Cardiac muscle cell (in vitro differentiated cells and primary cell): Measurements from ENCODE around the gene OGDH. TPM values are rescaled to one million over a fixed set of nuclear protein-coding genes. Genes with fewer than 3 reads are reported as not detected.

ENCODE experiments used
- DNase-seq, 2 donors: peaks; one replicate each; pipeline versions ENCODE4 v3.0.0 to v3.0.0-alpha.2; 2010 to 2017; ENCODE audit warnings: low read depth in 1 of 2, low spot score in 1 of 2
- H3K27ac ChIP-seq: fragments of 200-600 bp; sonication (generic); 2 replicates; pipeline ENCODE4 v1.5.1; 2016
- H3K27me3 ChIP-seq: fragments of 200-600 bp; sonication (generic); 2 replicates; pipeline ENCODE4 v1.6.0; 2016; ENCODE audit warnings: control low read depth
- H3K36me3 ChIP-seq: fragments of 200-600 bp; sonication (generic); 2 replicates; pipeline ENCODE4 v1.5.1; 2016; ENCODE audit warnings: control low read depth
- H3K4me1 ChIP-seq: fragments of 200-600 bp; sonication (generic); 2 replicates; pipeline ENCODE4 v1.8.1; 2017; ENCODE audit warnings: low read depth, mild to moderate bottlenecking, mixed run types
- H3K4me3 ChIP-seq: fragments of 200-600 bp; sonication (generic); 2 replicates; pipeline ENCODE4 v1.5.1; 2016; ENCODE audit warnings: mild to moderate bottlenecking
- H3K9me3 ChIP-seq: fragments of 200-600 bp; sonication (generic); 2 replicates; pipeline ENCODE4 v1.5.1; 2017; ENCODE audit warnings: low read depth, mild to moderate bottlenecking, control low read depth
- CTCF ChIP-seq: IDR thresholded peaks from 2 replicates; pipeline ENCODE4 v1.5.1; 2012; ENCODE audit warnings: low read depth, mild to moderate bottlenecking, low read length
- polyA plus RNA-seq: library from polyadenylated mRNA; unstranded; fragments of >200 nt; fragmentation: Nextera tagmentation; extraction: Ambion mirVana; gene quantifications from 2 replicates; pipeline ENCODE4 v1.2.1, GENCODE V29; 2016
- total RNA-seq: library from RNA; depleted of rRNA; stranded (reverse); fragments of >200 nt; gene quantifications from 2 replicates; pipeline ENCODE4 v1.2.3, GENCODE V29; 2016

The OGDH gene
- total and polyA plus RNA-seq, 2 experiments from 2014 or later: 71.9 to 111 TPM

DNA sequence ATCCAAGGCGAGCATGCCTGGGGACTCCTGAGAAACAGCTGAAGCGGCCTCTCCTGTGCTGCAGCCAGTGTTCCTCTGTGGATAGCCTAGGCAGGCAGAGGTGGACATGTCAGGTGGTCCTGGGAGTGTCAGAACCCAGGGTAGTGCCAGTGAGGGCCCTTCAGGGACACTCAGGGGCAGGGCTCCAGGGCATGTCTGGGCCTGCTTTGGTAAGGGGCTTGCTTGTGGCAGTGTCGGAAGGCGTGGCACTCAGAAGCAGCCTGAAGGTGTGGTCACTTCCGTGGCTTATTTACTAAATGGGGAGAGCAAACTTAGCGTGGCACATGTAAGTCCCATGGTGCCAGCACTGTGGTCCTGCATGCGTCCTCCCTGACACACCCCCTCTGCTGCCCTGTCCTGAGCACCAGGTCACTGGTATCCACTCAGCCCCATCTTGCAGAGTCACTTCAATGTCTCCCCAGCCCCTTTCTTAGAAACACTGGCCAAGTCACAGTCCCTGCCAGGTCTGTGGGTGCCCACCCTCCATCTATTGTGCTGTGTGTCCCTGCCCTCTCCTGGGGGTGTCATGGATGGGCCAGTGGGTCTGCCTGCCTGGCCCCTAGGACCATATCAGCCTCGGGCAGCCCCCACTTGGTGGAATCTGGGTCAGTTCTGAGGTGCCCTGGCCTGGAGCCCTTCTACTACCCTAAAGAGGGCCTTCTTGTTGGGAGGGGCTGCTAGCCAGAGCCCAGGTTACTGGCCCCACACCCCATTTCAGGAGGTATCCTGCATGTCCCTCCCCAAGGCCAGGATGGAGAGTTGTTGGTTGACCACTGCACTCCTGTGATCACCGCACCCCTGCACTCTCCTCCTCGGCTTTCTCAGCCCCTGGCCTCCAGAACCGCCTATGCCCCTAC is 148.6 kb downstream of the OGDH start:
- no peak for TF ChIP-seq CTCF
- no peaks in the 10 kb centered on the region for H3K9me3 ChIP-seq
- no peaks in the 10 kb centered on the region for H3K27me3 ChIP-seq
- H3K36me3 ChIP-seq: peaks cover 3% of the 10 kb centered on the region
- H3K27ac ChIP-seq: peak overlapping the region; percentile 28
- no peak overlapping the region for H3K4me3 ChIP-seq
- no peak for DNase-seq
- H3K4me1 ChIP-seq: peaks cover 10% of the 10 kb centered on the region

DNA sequence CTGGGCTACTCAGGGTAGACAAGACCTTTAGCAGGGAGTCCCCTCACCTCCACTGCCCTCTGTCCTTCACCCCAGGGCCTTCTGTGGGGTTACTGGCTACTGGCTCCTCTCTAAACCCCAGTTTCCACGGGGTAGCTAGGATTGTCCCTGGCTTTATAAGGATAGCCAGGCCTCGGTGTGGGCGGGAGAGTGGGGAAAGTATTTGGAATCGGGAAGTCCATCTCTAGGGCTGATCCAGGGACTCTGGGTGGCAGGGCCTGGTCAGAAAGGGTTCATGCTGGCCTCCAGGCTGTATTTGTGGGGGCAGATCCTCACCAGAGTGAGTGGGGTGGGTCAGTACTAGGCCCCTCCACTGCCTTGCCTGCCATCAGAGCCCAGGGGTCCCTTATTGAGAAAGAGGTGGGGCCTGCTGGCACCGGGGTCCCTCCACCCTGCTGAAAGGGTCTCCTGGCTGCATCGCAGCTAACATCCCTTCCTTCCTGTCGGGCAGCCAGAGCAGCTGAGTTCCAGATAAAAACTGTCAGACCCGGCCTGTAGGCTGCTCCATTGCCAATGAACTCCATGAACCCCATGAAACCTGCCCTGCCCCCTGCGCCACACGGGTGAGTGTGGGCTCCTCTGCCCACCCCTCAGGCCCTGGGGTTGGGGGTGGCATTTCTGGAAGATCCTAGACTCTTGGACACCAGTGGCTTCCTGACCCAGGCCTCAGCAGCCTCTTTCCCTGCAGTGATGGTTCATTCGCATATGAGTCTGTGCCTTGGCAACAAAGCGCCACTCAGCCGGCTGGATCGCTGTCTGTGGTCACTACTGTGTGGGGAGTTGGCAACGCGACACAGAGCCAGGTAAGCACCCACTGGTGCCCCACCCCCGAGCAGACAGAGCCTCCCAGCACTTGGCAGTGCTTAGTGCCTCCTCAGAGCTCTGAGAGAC is 149.5 kb downstream of the OGDH start:
- peaks cover 9% of the 10 kb centered on the region for H3K4me1 ChIP-seq
- H3K4me3 ChIP-seq: no peak overlapping the region
- TF ChIP-seq CTCF: no peak
- peaks cover 8% of the 10 kb centered on the region for H3K36me3 ChIP-seq
- H3K27ac ChIP-seq: peak overlapping the region; percentile 28
- no peaks in the 10 kb centered on the region for H3K9me3 ChIP-seq
- no peak for DNase-seq
- H3K27me3 ChIP-seq: no peaks in the 10 kb centered on the region

DNA sequence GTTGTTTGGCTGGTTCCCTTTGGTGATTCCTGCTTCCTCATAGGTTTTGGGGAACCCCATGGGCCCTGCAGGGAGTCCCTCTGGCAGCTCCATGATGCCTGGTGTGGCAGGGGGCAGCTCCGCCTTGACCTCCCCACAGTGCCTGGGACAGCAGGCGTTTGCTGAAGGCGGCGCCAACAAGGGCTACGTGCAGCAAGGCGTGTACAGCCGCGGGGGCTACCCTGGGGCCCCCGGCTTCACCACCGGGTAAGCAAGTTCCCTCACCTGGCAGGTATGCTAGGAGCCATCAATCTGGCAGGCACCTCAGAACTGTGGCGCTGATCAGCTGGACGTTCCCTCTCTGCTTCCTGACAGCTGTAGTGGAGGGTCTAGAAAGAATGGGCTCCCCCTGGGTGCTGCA is 150.5 kb downstream of the OGDH start:
- Histone ChIP-seq H3K4me3 (no peak overlapping the region), H3K36me3 (peaks cover 12% of the 10 kb centered on the region), H3K27me3 (no peaks in the 10 kb centered on the region), H3K27ac (no peak overlapping the region), H3K9me3 (no peaks in the 10 kb centered on the region), H3K4me1 (no peaks in the 10 kb centered on the region)
- no peak for DNase-seq
- TF ChIP-seq CTCF: no peak

DNA sequence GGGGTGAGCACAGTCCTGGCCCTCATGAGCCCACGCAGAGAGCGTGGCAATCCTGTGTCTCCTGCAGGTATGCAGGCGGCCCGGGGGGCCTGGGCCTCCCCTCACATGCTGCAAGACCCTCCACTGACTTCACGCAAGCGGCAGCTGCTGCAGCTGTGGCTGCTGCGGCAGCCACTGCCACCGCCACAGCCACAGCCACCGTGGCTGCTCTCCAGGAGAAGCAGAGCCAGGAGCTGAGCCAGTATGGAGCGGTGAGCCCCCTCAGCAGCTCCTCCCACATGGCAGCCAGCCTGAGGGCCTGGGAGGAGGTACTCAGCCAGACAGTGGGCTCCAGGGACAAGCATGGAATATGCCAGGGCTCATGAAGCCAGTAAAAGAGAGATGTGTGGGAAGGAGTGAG is 150.9 kb downstream of the OGDH start:
- no peak overlapping the region for H3K4me3 ChIP-seq
- no peaks in the 10 kb centered on the region for H3K9me3 ChIP-seq
- TF ChIP-seq CTCF: no peak
- H3K27ac ChIP-seq: no peak overlapping the region
- H3K36me3 ChIP-seq: peaks cover 15% of the 10 kb centered on the region
- no peaks in the 10 kb centered on the region for H3K4me1 ChIP-seq
- peak in 1 of 2 donors; percentile 58 for DNase-seq
- H3K27me3 ChIP-seq: no peaks in the 10 kb centered on the region

GRCh38 chr7:44757739-44758138 is 151.3 kb downstream of the OGDH start:
- DNase-seq: no peak
- no peak for TF ChIP-seq CTCF
- H3K4me1 ChIP-seq: no peaks in the 10 kb centered on the region
- no peak overlapping the region for H3K4me3 ChIP-seq
- peaks cover 15% of the 10 kb centered on the region for H3K36me3 ChIP-seq
- no peaks in the 10 kb centered on the region for H3K27me3 ChIP-seq
- no peak overlapping the region for H3K27ac ChIP-seq
- no peaks in the 10 kb centered on the region for H3K9me3 ChIP-seq

Other genes starting within 250 kb of the OGDH start
- gene NUDCD3, start 116.0 kb upstream of the OGDH start, total RNA-seq: 42.6 and 44.8 TPM in 2 replicates
- gene NUDCD3, start 116.0 kb upstream of the OGDH start, polyA plus RNA-seq: 98.7 and 122 TPM in 2 replicates
- 0.21 TPM in 1 of 2 replicates, not detected in the other for gene NPC1L1, start 65.3 kb upstream of the OGDH start, total RNA-seq
- not detected in 2 replicates for gene NPC1L1, start 65.3 kb upstream of the OGDH start, polyA plus RNA-seq
- 52.3 and 65.2 TPM in 2 replicates for gene DDX56, start 32.7 kb upstream of the OGDH start, total RNA-seq
- 62.1 and 78.1 TPM in 2 replicates for gene DDX56, start 32.7 kb upstream of the OGDH start, polyA plus RNA-seq
- 318 and 319 TPM in 2 replicates for gene TMED4, start 24.4 kb upstream of the OGDH start, total RNA-seq
- 124 and 144 TPM in 2 replicates for gene TMED4, start 24.4 kb upstream of the OGDH start, polyA plus RNA-seq
- 30.4 and 47.7 TPM in 2 replicates for gene ZMIZ2, start 142.2 kb downstream of the OGDH start, total RNA-seq
- 58.9 and 70.2 TPM in 2 replicates for gene ZMIZ2, start 142.2 kb downstream of the OGDH start, polyA plus RNA-seq
- 903 and 1,485 TPM in 2 replicates for gene PPIA, start 190.1 kb downstream of the OGDH start, total RNA-seq
- gene PPIA, start 190.1 kb downstream of the OGDH start, polyA plus RNA-seq: 1,946 and 2,579 TPM in 2 replicates
- gene H2AZ2, start 241.5 kb downstream of the OGDH start, total RNA-seq: 219 and 319 TPM in 2 replicates
- gene H2AZ2, start 241.5 kb downstream of the OGDH start, polyA plus RNA-seq: 178 and 294 TPM in 2 replicates